ENCODE measurements around the gene HPD. TPM values are rescaled to one million over a fixed set of nuclear protein-coding genes. Genes with fewer than 3 reads are reported as not detected.

HPD gene
- total and polyA plus RNA-seq, 2 experiments from 2014 or later = 20.9 to 35.8 TPM

DNA sequence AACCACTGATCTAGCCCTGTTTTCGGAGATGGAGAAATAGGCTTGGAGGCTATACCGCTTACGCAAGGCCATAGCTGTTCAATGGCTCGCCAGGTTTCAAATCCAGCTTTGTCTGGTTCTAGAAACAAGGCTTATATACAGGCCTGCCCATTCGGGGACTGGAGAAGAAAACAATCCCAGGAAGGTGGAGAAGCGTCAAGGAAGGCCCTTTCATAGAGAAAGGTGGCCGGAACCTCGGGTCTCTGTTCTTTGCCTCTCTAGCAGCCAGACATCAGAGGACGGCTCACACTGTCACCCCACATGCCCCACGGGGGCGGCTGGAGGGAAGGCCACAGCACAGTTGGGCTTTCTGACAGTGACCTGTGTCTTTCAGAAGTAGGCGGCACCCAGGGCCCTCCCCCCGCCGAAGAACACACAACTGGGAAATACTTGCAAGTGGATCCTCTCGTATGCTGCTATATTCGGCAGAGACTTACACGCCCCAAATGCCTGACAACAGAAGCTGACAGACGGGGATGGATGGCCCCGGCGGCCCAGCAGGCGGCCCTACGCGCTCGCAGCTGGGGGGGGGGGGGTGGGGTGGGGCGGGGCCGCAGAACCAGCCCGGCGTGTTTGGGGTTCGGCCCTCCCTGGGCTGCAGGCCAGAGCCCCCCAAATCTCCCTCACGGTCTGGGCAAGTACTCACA lies 59.4 kb downstream of the HPD start:
- no peak for TF ChIP-seq EZH2phosphoT487 (IDR thresholded peaks at IDR 0.05; ENCODE audit: low read depth, severe bottlenecking, unreplicated experiment)
- TF ChIP-seq, protein P1, sequence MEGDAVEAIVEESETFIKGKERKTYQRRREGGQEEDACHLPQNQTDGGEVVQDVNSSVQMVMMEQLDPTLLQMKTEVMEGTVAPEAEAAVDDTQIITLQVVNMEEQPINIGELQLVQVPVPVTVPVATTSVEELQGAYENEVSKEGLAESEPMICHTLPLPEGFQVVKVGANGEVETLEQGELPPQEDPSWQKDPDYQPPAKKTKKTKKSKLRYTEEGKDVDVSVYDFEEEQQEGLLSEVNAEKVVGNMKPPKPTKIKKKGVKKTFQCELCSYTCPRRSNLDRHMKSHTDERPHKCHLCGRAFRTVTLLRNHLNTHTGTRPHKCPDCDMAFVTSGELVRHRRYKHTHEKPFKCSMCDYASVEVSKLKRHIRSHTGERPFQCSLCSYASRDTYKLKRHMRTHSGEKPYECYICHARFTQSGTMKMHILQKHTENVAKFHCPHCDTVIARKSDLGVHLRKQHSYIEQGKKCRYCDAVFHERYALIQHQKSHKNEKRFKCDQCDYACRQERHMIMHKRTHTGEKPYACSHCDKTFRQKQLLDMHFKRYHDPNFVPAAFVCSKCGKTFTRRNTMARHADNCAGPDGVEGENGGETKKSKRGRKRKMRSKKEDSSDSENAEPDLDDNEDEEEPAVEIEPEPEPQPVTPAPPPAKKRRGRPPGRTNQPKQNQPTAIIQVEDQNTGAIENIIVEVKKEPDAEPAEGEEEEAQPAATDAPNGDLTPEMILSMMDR (IDR thresholded peaks at IDR 0.05; ENCODE audit: poor library complexity) = no peak
- TF ChIP-seq EZH2 (IDR thresholded peaks at IDR 0.05; ENCODE audit: borderline replicate concordance) = no peak
- Histone ChIP-seq H3K4me3 (peak overlapping the region; percentile 86), H3K27me3 (no peaks in the 10 kb centered on the region), H4K20me1 (ENCODE audit: insufficient read depth, poor library complexity, severe bottlenecking) (peaks cover 25% of the 10 kb centered on the region), H3K79me2 (peaks cover 62% of the 10 kb centered on the region), H3K27ac (peak overlapping the region; percentile 100), H3K4me2 (peak overlapping the region; percentile 96), H3K4me1 (ENCODE audit: insufficient read depth) (peaks cover 53% of the 10 kb centered on the region), H3K9me2 (replicated peaks; ENCODE audit: insufficient read depth) (no peaks in the 10 kb centered on the region), H2AFZ (no peak overlapping the region), H3K9me3 (ENCODE audit: low read depth) (no peaks in the 10 kb centered on the region), H3K36me3 (replicated peaks; ENCODE audit: insufficient read depth, low read depth) (no peaks in the 10 kb centered on the region)
- 18% methylated on average over 24 of the region's 30 CpGs for WGBS (ENCODE audit: low lambda C conversion rate, missing lambda C conversion rate)
- DNase-seq (ENCODE audit: low spot score) = peak; percentile 85

DNA sequence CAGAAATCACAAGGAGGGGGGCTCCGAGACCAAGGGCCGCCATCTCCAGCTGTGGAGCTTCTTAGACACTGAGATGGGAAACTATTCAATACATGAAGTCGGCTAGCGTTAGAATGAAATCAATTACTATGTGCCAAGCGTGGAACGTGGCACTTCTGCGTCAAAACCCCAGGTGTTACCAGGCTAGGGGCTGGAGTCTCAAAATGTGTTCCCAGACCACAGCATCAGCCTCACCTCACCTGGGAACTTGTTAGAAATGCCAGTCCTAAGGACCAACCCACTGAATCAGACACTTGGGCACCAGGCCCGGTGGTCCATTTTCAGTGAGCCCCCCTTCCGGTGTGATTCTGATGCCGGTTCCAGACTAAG lies 59.9 kb downstream of the HPD start:
- H3K27ac ChIP-seq = peak overlapping the region; percentile 100
- H3K79me2 ChIP-seq = peaks cover 62% of the 10 kb centered on the region
- no peaks in the 10 kb centered on the region for H3K36me3 ChIP-seq (replicated peaks; ENCODE audit: insufficient read depth, low read depth)
- peak overlapping the region; percentile 96 for H3K4me2 ChIP-seq
- H3K4me3 ChIP-seq = peak overlapping the region; percentile 6
- WGBS (ENCODE audit: low lambda C conversion rate, missing lambda C conversion rate) = 53% methylated on average over 10 of the region's 10 CpGs
- H4K20me1 ChIP-seq (ENCODE audit: insufficient read depth, poor library complexity, severe bottlenecking) = peaks cover 25% of the 10 kb centered on the region
- H3K27me3 ChIP-seq = no peaks in the 10 kb centered on the region
- TF ChIP-seq, protein P1 (IDR thresholded peaks at IDR 0.05; ENCODE audit: poor library complexity) = no peak
- TF ChIP-seq EZH2 (IDR thresholded peaks at IDR 0.05; ENCODE audit: borderline replicate concordance) = no peak
- TF ChIP-seq EZH2phosphoT487 (IDR thresholded peaks at IDR 0.05; ENCODE audit: low read depth, severe bottlenecking, unreplicated experiment) = no peak
- H3K9me3 ChIP-seq (ENCODE audit: low read depth) = no peaks in the 10 kb centered on the region
- no peaks in the 10 kb centered on the region for H3K9me2 ChIP-seq (replicated peaks; ENCODE audit: insufficient read depth)
- H3K4me1 ChIP-seq (ENCODE audit: insufficient read depth) = peaks cover 54% of the 10 kb centered on the region
- DNase-seq (ENCODE audit: low spot score) = no peak
- no peak overlapping the region for H2AFZ ChIP-seq

DNA sequence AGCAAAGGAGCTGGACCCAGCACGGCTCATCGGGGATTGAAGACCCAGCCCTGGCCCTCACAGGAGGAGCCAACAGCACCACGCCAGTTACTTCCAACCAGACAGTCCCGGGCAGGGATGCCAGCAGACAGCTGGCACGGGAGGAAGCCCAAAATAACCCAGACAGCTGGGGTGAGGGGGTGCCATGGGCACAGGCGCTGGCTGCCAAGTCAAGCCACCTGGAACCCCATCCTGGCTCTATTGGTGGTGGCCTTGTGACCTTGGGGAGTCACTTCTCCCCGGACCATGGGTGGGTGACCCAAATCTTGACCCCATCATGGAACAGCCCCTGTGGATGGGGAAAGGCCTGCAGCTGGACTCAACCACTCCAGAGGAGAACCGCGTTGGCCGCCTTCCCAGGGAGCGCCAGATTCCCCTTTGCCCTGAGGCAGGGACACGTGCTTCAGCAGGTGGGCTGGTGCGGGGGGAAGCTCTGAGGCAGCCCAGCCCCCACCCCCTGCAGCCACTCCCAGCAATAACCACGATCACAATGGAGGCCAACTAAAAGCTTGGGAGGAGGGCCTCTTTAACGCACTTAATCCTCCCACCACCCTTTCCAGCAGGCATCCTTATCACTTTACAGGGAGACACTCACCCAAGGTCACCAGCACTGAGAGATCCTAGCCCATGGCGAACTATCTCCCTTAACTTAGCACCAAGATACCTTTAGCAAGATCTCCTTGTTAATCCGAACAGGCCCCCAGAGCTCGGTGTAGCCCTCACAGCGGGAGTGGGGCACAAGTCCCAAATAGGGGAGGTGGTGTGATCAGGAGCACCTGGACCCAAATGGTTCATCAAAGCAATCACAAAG lies 60.5 kb downstream of the HPD start:
- TF ChIP-seq, protein P1 (IDR thresholded peaks at IDR 0.05; ENCODE audit: poor library complexity) = no peak
- TF ChIP-seq EZH2 (IDR thresholded peaks at IDR 0.05; ENCODE audit: borderline replicate concordance) = no peak
- TF ChIP-seq EZH2phosphoT487 (IDR thresholded peaks at IDR 0.05; ENCODE audit: low read depth, severe bottlenecking, unreplicated experiment) = no peak
- Histone ChIP-seq H3K4me2 (peak overlapping the region; percentile 96), H3K27ac (peak overlapping the region; percentile 100), H3K4me1 (ENCODE audit: insufficient read depth) (peaks cover 54% of the 10 kb centered on the region), H4K20me1 (ENCODE audit: insufficient read depth, poor library complexity, severe bottlenecking) (peaks cover 25% of the 10 kb centered on the region), H3K9me2 (replicated peaks; ENCODE audit: insufficient read depth) (no peaks in the 10 kb centered on the region), H3K27me3 (no peaks in the 10 kb centered on the region), H3K36me3 (replicated peaks; ENCODE audit: insufficient read depth, low read depth) (no peaks in the 10 kb centered on the region), H3K9me3 (ENCODE audit: low read depth) (no peaks in the 10 kb centered on the region), H2AFZ (no peak overlapping the region), H3K79me2 (peaks cover 64% of the 10 kb centered on the region), H3K4me3 (peak overlapping the region; percentile 6)
- DNase-seq (ENCODE audit: low spot score) = peak; percentile 86
- WGBS (ENCODE audit: low lambda C conversion rate, missing lambda C conversion rate) = 27% methylated on average over 19 of the region's 19 CpGs
